Activated T-helper 1 cell treated with anti-CD3 and anti-CD28 coated beads, Interleukin-2, amount 50 U/mL, for 16 hours (primary cell): Measurements from ENCODE around the gene ATP11C.
"Not testable (repeated sequence)": the region's sequence is repeated elsewhere in the genome, so short reads cannot be mapped to it uniquely, and the experiment has no call there.

Source experiments
- DNase-seq, 2 donors: peaks; one replicate each; pipeline ENCODE4 v3.0.0-alpha.2; 2020; ENCODE audit warnings: low read depth in 1 of 2, low spot score in 1 of 2

ATP11C gene

GRCh38 chrX:139924696-139925095 lies 8.2 kb downstream of the ATP11C start:
- no peak for DNase-seq

- no peak for DNase-seq
These were observed 8.7 kb downstream of the ATP11C start for GRCh38 chrX:139924069-139924695.

- DNase-seq: not testable (repeated sequence)
These were observed 11.7 kb downstream of the ATP11C start for GRCh38 chrX:139921142-139921541.

GRCh38 chrX:139920316-139920715 lies 12.5 kb downstream of the ATP11C start:
- DNase-seq: no peak

- DNase-seq: no peak
These were observed 18.4 kb downstream of the ATP11C start for GRCh38 chrX:139914421-139914820.

GRCh38 chrX:139909712-139910111 lies 23.1 kb downstream of the ATP11C start:
- no peak for DNase-seq

- no peak for DNase-seq
These were observed 25.8 kb downstream of the ATP11C start for GRCh38 chrX:139907078-139907477.

- no peak for DNase-seq
These were observed 27.1 kb downstream of the ATP11C start for GRCh38 chrX:139905743-139906142.

GRCh38 chrX:139905051-139905450 lies 27.8 kb downstream of the ATP11C start:
- no peak for DNase-seq

GRCh38 chrX:139903210-139903609 lies 29.6 kb downstream of the ATP11C start:
- no peak for DNase-seq

GRCh38 chrX:139902559-139902958 lies 30.3 kb downstream of the ATP11C start:
- DNase-seq: no peak

GRCh38 chrX:139898334-139898733 lies 34.5 kb downstream of the ATP11C start:
- no peak for DNase-seq

GRCh38 chrX:139892512-139892911 lies 40.3 kb downstream of the ATP11C start:
- DNase-seq: no peak

- DNase-seq: no peak
These were observed 41.7 kb downstream of the ATP11C start for GRCh38 chrX:139890991-139891700.

- DNase-seq: no peak
These were observed 43.1 kb downstream of the ATP11C start for GRCh38 chrX:139889760-139890159.

- DNase-seq: no peak
These were observed 48.9 kb downstream of the ATP11C start for GRCh38 chrX:139883984-139884383.

- no peak for DNase-seq
These were observed 50.6 kb downstream of the ATP11C start for GRCh38 chrX:139882299-139882698.

- no peak for DNase-seq
These were observed 51.3 kb downstream of the ATP11C start for GRCh38 chrX:139881572-139881971.

- no peak for DNase-seq
These were observed 51.7 kb downstream of the ATP11C start for GRCh38 chrX:139881130-139881529.

- no peak for DNase-seq
These were observed 55.0 kb downstream of the ATP11C start for GRCh38 chrX:139877710-139878414.

GRCh38 chrX:139875841-139876240 lies 57.0 kb downstream of the ATP11C start:
- no peak for DNase-seq

- DNase-seq: no peak
These were observed 63.1 kb downstream of the ATP11C start for GRCh38 chrX:139869796-139870195.
